CD14-positive monocyte (primary cell): ENCODE data around the gene SRSF8. TPM values are rescaled to one million over a fixed set of nuclear protein-coding genes. Genes with fewer than 3 reads are reported as not detected.

Experiments used
- DNase-seq, 3 donors: peaks; one replicate each; pipeline ENCODE4 v3.0.0-alpha.2; 2011 to 2022
- H2AFZ ChIP-seq: 2 replicates; pipeline ENCODE4 v1.6.0; 2012; ENCODE audit warnings: mild to moderate bottlenecking, low read depth, low read length, inconsistent platforms; ENCODE audit not compliant: insufficient read depth, poor library complexity, severe bottlenecking
- H3K27ac ChIP-seq, 2 donors: 1 replicate in 1 of 2; 2 replicates in 1 of 2; pipeline ENCODE4 v1.5.1; 2012 to 2013; ENCODE audit warnings: low read length in 2 of 2, control low read depth in 1 of 2, inconsistent platforms in 1 of 2, low read depth in 1 of 2, mild to moderate bottlenecking in 1 of 2
- H3K27me3 ChIP-seq, 2 donors: one replicate each; pipeline versions ENCODE4 v1.6.0 to v1.6.1; 2011 to 2013; ENCODE audit warnings: low read length in 2 of 2; ENCODE audit not compliant: control insufficient read depth in 2 of 2, insufficient read depth in 2 of 2
- H3K36me3 ChIP-seq, 2 donors: replicated peaks in 1 of 2; 1 replicate in 1 of 2; 2 replicates in 1 of 2; pipeline versions ENCODE4 v1.5.1 to v1.6.1; 2012 to 2013; ENCODE audit warnings: low read length in 2 of 2, control low read depth in 1 of 2, inconsistent platforms in 1 of 2, mild to moderate bottlenecking in 1 of 2; ENCODE audit not compliant: insufficient read depth in 2 of 2, control insufficient read depth in 1 of 2
- H3K4me1 ChIP-seq, 2 donors: 1 replicate in 1 of 2; 2 replicates in 1 of 2; pipeline versions ENCODE4 v1.5.1 to v1.6.1; 2012 to 2013; ENCODE audit warnings: low read length in 2 of 2, control low read depth in 1 of 2, inconsistent platforms in 1 of 2, mild to moderate bottlenecking in 1 of 2, moderate library complexity in 1 of 2; ENCODE audit not compliant: insufficient read depth in 2 of 2, control insufficient read depth in 1 of 2
- H3K4me2 ChIP-seq: replicated peaks from 2 replicates; pipeline ENCODE3; 2012; ENCODE audit warnings: low read length, moderate library complexity, mild to moderate bottlenecking; ENCODE audit not compliant: poor library complexity, severe bottlenecking; ENCODE audit errors: extremely low read depth
- H3K4me3 ChIP-seq, 3 experiments: fragments of 200-600 bp in 1 of 3; sonication (generic) in 1 of 3; replicated peaks in 1 of 3; 1 replicate in 2 of 3; 2 replicates in 1 of 3; pipeline ENCODE4 v1.5.1; 2011 to 2013; ENCODE audit warnings: low read length in 3 of 3, mild to moderate bottlenecking in 3 of 3, control low read depth in 2 of 3, low read depth in 2 of 3, inconsistent platforms in 1 of 3, moderate library complexity in 1 of 3
- H3K79me2 ChIP-seq: 2 replicates; pipeline ENCODE4 v1.6.0; 2012; ENCODE audit warnings: mild to moderate bottlenecking, control low read depth, inconsistent platforms, low read length, moderate library complexity; ENCODE audit not compliant: insufficient read depth
- H3K9ac ChIP-seq: 2 replicates; pipeline ENCODE4 v1.6.0; 2017; ENCODE audit warnings: low read length, mild to moderate bottlenecking; ENCODE audit not compliant: insufficient read depth, poor library complexity, severe bottlenecking
- H3K9me3 ChIP-seq, 2 donors: replicated peaks in 1 of 2; 1 replicate in 1 of 2; 2 replicates in 1 of 2; pipeline versions ENCODE4 v1.5.1 to v1.6.1; 2012 to 2013; ENCODE audit warnings: low read length in 2 of 2, control low read depth in 1 of 2; ENCODE audit not compliant: control insufficient read depth in 1 of 2, insufficient read depth in 1 of 2
- H4K20me1 ChIP-seq: 2 replicates; pipeline ENCODE4 v1.6.0; 2012; ENCODE audit warnings: mild to moderate bottlenecking, low read length, control low read depth, moderate library complexity; ENCODE audit not compliant: insufficient read depth
- H3K27ac Mint-ChIP-seq, 7 donors: one replicate each; pipeline ENCODE4 v1.8.0; 2020; ENCODE audit warnings: mild to moderate bottlenecking in 7 of 7, mixed read lengths in 7 of 7, moderate library complexity in 6 of 7, inconsistent platforms in 2 of 7
- H3K27me3 Mint-ChIP-seq, 3 donors: one replicate each; pipeline ENCODE4 v1.8.0; 2021 to 2022; ENCODE audit warnings: low read depth in 3 of 3, mild to moderate bottlenecking in 3 of 3, mixed read lengths in 3 of 3, moderate library complexity in 3 of 3, inconsistent platforms in 1 of 3
- H3K36me3 Mint-ChIP-seq, 2 donors: one replicate each; pipeline ENCODE4 v1.8.0; 2020; ENCODE audit warnings: mixed read lengths in 2 of 2, inconsistent platforms in 1 of 2, mild to moderate bottlenecking in 1 of 2
- H3K4me1 Mint-ChIP-seq: one replicate; pipeline ENCODE4 v1.8.0; 2020; ENCODE audit warnings: mild to moderate bottlenecking, mixed read lengths
- H3K4me3 Mint-ChIP-seq, 2 donors: one replicate each; pipeline ENCODE4 v1.8.0; 2020; ENCODE audit warnings: mild to moderate bottlenecking in 2 of 2, mixed read lengths in 2 of 2, moderate library complexity in 1 of 2
- H3K9me3 Mint-ChIP-seq, 7 donors: one replicate each; pipeline ENCODE4 v1.8.0; 2020 to 2022; ENCODE audit warnings: mixed read lengths in 7 of 7, mild to moderate bottlenecking in 6 of 7, moderate library complexity in 6 of 7, inconsistent platforms in 2 of 7
- WGBS: methylation state at CpG from one replicate; pipeline ENCODE4 v1.1.5; 2013; ENCODE audit warnings: missing lambda C conversion rate; ENCODE audit not compliant: insufficient coverage; 5-methylcytosine and 5-hydroxymethylcytosine counted together
- intact Hi-C, 2 donors: fragments of 100-400 bp; cut with micrococcal nuclease; formaldehyde crosslinking; loops; one replicate each; pipeline versions ENCODE4 v1.15.0 to v1.15.1; 2023
- polyA plus RNA-seq, 3 donors: library from polyadenylated mRNA; depleted of rRNA in 1 of 3; unstranded in 2 of 3; stranded (reverse) in 1 of 3; fragments of 300-500 nt in 2 of 3; fragments of >200 nt in 1 of 3; fragmentation: Illumina TruSeq in 2 of 3; gene quantifications; 1 replicate in 2 of 3; 2 replicates in 1 of 3; pipeline ENCODE4 v1.2.3, GENCODE V29; 2012 to 2021
- TF ChIP-seq, protein P1 (sequence below): fragments of 200-600 bp; IDR thresholded peaks from one replicate; pipeline ENCODE4 v1.8.0; 2022; ENCODE audit warnings: antibody characterized with exemption, mild to moderate bottlenecking

SRSF8 gene
- polyA plus RNA-seq, 3 donors = 9.3 to 24.9 (median 24.4) TPM

DNA sequence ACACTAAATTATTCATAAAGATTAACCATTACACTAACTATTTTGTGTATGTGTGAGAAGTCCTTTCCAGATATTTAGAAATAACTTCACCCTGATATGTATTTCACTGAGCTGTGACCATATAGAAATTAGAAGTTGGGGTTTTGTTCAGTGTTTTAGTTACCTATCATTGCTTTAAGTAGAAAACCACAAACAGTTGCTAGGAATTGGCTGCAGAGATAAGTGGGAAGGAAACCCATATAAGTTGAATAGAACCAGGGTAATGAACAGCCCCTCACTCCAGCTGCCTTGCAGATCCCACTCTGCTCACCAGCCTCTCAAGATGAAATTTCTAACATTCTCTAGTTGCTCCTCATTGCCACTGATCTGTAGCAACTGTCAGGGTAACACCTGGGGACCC, 10.3 kb downstream of the SRSF8 start:
- H3K4me3 Mint-ChIP-seq = no peak overlapping the region
- intact Hi-C loops = loop anchor here in 1 of 2 donors (10.0 kb wide), 1 partner anchor 628 kb away; no protein-coding TSS in a partner anchor

GRCh38 chr11:95078526-95078925, 11.8 kb downstream of the SRSF8 start:
- no peaks in the 10 kb centered on the region for H3K36me3 Mint-ChIP-seq
- Histone ChIP-seq H2AFZ (no peak overlapping the region), H3K9ac (no peak overlapping the region), H3K27me3 (peaks cover 5 to 12% of the 10 kb centered on the region in 2 donors), H3K36me3 (no peaks in the 10 kb centered on the region), H3K4me3 (no peak overlapping the region), H3K4me2 (no peak overlapping the region), H4K20me1 (no peaks in the 10 kb centered on the region), H3K9me3 (no peaks in the 10 kb centered on the region), H3K27ac (no peak overlapping the region), H3K4me1 (no peaks in the 10 kb centered on the region), H3K79me2 (no peaks in the 10 kb centered on the region)
- TF ChIP-seq, protein P1, sequence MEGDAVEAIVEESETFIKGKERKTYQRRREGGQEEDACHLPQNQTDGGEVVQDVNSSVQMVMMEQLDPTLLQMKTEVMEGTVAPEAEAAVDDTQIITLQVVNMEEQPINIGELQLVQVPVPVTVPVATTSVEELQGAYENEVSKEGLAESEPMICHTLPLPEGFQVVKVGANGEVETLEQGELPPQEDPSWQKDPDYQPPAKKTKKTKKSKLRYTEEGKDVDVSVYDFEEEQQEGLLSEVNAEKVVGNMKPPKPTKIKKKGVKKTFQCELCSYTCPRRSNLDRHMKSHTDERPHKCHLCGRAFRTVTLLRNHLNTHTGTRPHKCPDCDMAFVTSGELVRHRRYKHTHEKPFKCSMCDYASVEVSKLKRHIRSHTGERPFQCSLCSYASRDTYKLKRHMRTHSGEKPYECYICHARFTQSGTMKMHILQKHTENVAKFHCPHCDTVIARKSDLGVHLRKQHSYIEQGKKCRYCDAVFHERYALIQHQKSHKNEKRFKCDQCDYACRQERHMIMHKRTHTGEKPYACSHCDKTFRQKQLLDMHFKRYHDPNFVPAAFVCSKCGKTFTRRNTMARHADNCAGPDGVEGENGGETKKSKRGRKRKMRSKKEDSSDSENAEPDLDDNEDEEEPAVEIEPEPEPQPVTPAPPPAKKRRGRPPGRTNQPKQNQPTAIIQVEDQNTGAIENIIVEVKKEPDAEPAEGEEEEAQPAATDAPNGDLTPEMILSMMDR = no peak
- H3K27ac Mint-ChIP-seq = no peak overlapping the region
- 100% methylated on average over 1 of the region's 1 CpG for WGBS
- intact Hi-C loops = loop anchor here in 1 of 2 donors (10.0 kb wide), 1 partner anchor 626 kb away; no protein-coding TSS in a partner anchor
- H3K27me3 Mint-ChIP-seq = peaks cover 4 to 10% (median 6%) of the 10 kb centered on the region in 3 donors
- DNase-seq = no peak
- no peak overlapping the region for H3K4me3 Mint-ChIP-seq
- H3K4me1 Mint-ChIP-seq = peaks cover 3% of the 10 kb centered on the region
- H3K9me3 Mint-ChIP-seq = no peaks in the 10 kb centered on the region

More for the DNA sequence above, 10.3 kb downstream of the SRSF8 start:
- Histone ChIP-seq H3K4me1 (no peaks in the 10 kb centered on the region), H3K4me3 (no peak overlapping the region), H2AFZ (no peak overlapping the region), H4K20me1 (no peaks in the 10 kb centered on the region), H3K9me3 (no peaks in the 10 kb centered on the region), H3K27ac (no peak overlapping the region), H3K27me3 (peaks cover 5 to 12% of the 10 kb centered on the region in 2 donors), H3K9ac (no peak overlapping the region), H3K4me2 (no peak overlapping the region), H3K36me3 (no peaks in the 10 kb centered on the region), H3K79me2 (no peaks in the 10 kb centered on the region)
- H3K27me3 Mint-ChIP-seq = peaks cover 4 to 8% (median 6%) of the 10 kb centered on the region in 3 donors
- no peaks in the 10 kb centered on the region for H3K9me3 Mint-ChIP-seq
- peaks cover 3% of the 10 kb centered on the region for H3K4me1 Mint-ChIP-seq
- no peak overlapping the region for H3K27ac Mint-ChIP-seq
- TF ChIP-seq, protein P1 = no peak
- peaks cover 0 to 2% of the 10 kb centered on the region in 2 donors for H3K36me3 Mint-ChIP-seq
- no peak for DNase-seq
